IPS-18a (cell line): ENCODE data around the gene FAM83C.
"Not testable (repeated sequence)": the region's sequence is repeated elsewhere in the genome, so short reads cannot be mapped to it uniquely, and the experiment has no call there.

Experiments used
- H3K27ac ChIP-seq: one replicate; pipeline ENCODE4 v1.5.1; 2013; ENCODE audit warnings: low read length
- H3K27me3 ChIP-seq: one replicate; pipeline ENCODE4 v1.6.1; 2013; ENCODE audit warnings: mild to moderate bottlenecking, low read length; ENCODE audit not compliant: control insufficient read depth, insufficient read depth
- H3K36me3 ChIP-seq: one replicate; pipeline ENCODE4 v1.6.1; 2013; ENCODE audit warnings: low read depth, low read length; ENCODE audit not compliant: control insufficient read depth
- H3K4me1 ChIP-seq: one replicate; pipeline ENCODE4 v1.6.1; 2013; ENCODE audit warnings: low read depth, low read length; ENCODE audit not compliant: control insufficient read depth
- H3K4me3 ChIP-seq: one replicate; pipeline ENCODE4 v1.5.1; 2013; ENCODE audit warnings: low read length
- H3K9ac ChIP-seq: one replicate; pipeline ENCODE4 v1.6.1; 2013; ENCODE audit warnings: mild to moderate bottlenecking, low read length, moderate library complexity
- H3K9me3 ChIP-seq: one replicate; pipeline ENCODE4 v1.6.1; 2013; ENCODE audit warnings: low read depth, low read length; ENCODE audit not compliant: control insufficient read depth

The FAM83C gene

GRCh38 chr20:35316086-35316485 is 23.9 kb upstream of the FAM83C start:
- Histone ChIP-seq H3K9ac (no peak overlapping the region), H3K36me3 (no peaks in the 10 kb centered on the region), H3K27me3 (no peaks in the 10 kb centered on the region), H3K9me3 (no peaks in the 10 kb centered on the region), H3K27ac (no peak overlapping the region), H3K4me1 (peaks cover 21% of the 10 kb centered on the region), H3K4me3 (no peak overlapping the region)

GRCh38 chr20:35315632-35316020 is 23.4 kb upstream of the FAM83C start:
- H3K27ac ChIP-seq, H3K9ac ChIP-seq, H3K4me3 ChIP-seq, H3K36me3 ChIP-seq, H3K9me3 ChIP-seq, H3K27me3 ChIP-seq: not testable (repeated sequence)
- H3K4me1 ChIP-seq, result peaks cover 18% of the 10 kb centered on the region

- no peaks in the 10 kb centered on the region for H3K9me3 ChIP-seq
- H3K4me3 ChIP-seq, result no peak overlapping the region
- H3K9ac ChIP-seq, result no peak overlapping the region
- no peaks in the 10 kb centered on the region for H3K27me3 ChIP-seq
- no peak overlapping the region for H3K27ac ChIP-seq
- peaks cover 13% of the 10 kb centered on the region for H3K4me1 ChIP-seq
- no peaks in the 10 kb centered on the region for H3K36me3 ChIP-seq
Observed at GRCh38 chr20:35314816-35315631, 22.8 kb upstream of the FAM83C start.

GRCh38 chr20:35312318-35312717 is 20.1 kb upstream of the FAM83C start:
- H3K27ac ChIP-seq, result no peak overlapping the region
- no peaks in the 10 kb centered on the region for H3K9me3 ChIP-seq
- no peak overlapping the region for H3K9ac ChIP-seq
- no peaks in the 10 kb centered on the region for H3K27me3 ChIP-seq
- no peaks in the 10 kb centered on the region for H3K36me3 ChIP-seq
- no peak overlapping the region for H3K4me3 ChIP-seq
- peaks cover 13% of the 10 kb centered on the region for H3K4me1 ChIP-seq

- Histone ChIP-seq H3K9me3 (no peaks in the 10 kb centered on the region), H3K27me3 (no peaks in the 10 kb centered on the region), H3K27ac (no peak overlapping the region), H3K4me3 (no peak overlapping the region), H3K9ac (no peak overlapping the region), H3K36me3 (no peaks in the 10 kb centered on the region), H3K4me1 (peaks cover 13% of the 10 kb centered on the region)
Observed at GRCh38 chr20:35311822-35312221, 19.6 kb upstream of the FAM83C start.

GRCh38 chr20:35311409-35311808 is 19.2 kb upstream of the FAM83C start:
- Histone ChIP-seq H3K36me3 (no peaks in the 10 kb centered on the region), H3K9me3 (no peaks in the 10 kb centered on the region), H3K27me3 (no peaks in the 10 kb centered on the region), H3K9ac (no peak overlapping the region), H3K4me1 (peaks cover 13% of the 10 kb centered on the region), H3K4me3 (no peak overlapping the region), H3K27ac (no peak overlapping the region)

GRCh38 chr20:35307666-35308653 is 15.7 kb upstream of the FAM83C start:
- H3K27me3 ChIP-seq, result no peaks in the 10 kb centered on the region
- H3K4me1 ChIP-seq, result peaks cover 21% of the 10 kb centered on the region
- no peaks in the 10 kb centered on the region for H3K36me3 ChIP-seq
- H3K9ac ChIP-seq, result no peak overlapping the region
- H3K4me3 ChIP-seq, result no peak overlapping the region
- H3K27ac ChIP-seq, result no peak overlapping the region
- no peaks in the 10 kb centered on the region for H3K9me3 ChIP-seq

GRCh38 chr20:35306931-35307517 is 14.8 kb upstream of the FAM83C start:
- H3K4me1 ChIP-seq, result peaks cover 14% of the 10 kb centered on the region
- no peaks in the 10 kb centered on the region for H3K27me3 ChIP-seq
- H3K9ac ChIP-seq, result no peak overlapping the region
- H3K4me3 ChIP-seq, result no peak overlapping the region
- no peak overlapping the region for H3K27ac ChIP-seq
- H3K9me3 ChIP-seq, result no peaks in the 10 kb centered on the region
- no peaks in the 10 kb centered on the region for H3K36me3 ChIP-seq

GRCh38 chr20:35305682-35306556 is 13.7 kb upstream of the FAM83C start:
- no peak overlapping the region for H3K9ac ChIP-seq
- no peaks in the 10 kb centered on the region for H3K36me3 ChIP-seq
- H3K4me1 ChIP-seq, result peaks cover 8% of the 10 kb centered on the region

GRCh38 chr20:35304956-35305355 is 12.7 kb upstream of the FAM83C start:
- no peaks in the 10 kb centered on the region for H3K9me3 ChIP-seq
- H3K27ac ChIP-seq, result no peak overlapping the region
- H3K9ac ChIP-seq, result no peak overlapping the region
- no peaks in the 10 kb centered on the region for H3K36me3 ChIP-seq
- no peak overlapping the region for H3K4me3 ChIP-seq
- H3K27me3 ChIP-seq, result no peaks in the 10 kb centered on the region
- H3K4me1 ChIP-seq, result peaks cover 8% of the 10 kb centered on the region

More at GRCh38 chr20:35305682-35306556, 13.7 kb upstream of the FAM83C start:
- Histone ChIP-seq H3K27ac (no peak overlapping the region), H3K27me3 (no peaks in the 10 kb centered on the region), H3K9me3 (no peaks in the 10 kb centered on the region), H3K4me3 (no peak overlapping the region)
